Ureter (tissue), 1 donor: ENCODE measurements around the gene ZNF529. TPM values are rescaled to one million over a fixed set of nuclear protein-coding genes. Genes with fewer than 3 reads are reported as not detected.
"Not testable (repeated sequence)": the region's sequence is repeated elsewhere in the genome, so short reads cannot be mapped to it uniquely, and the experiment has no call there.

Experiments used
- DNase-seq: peaks from one replicate; pipeline ENCODE4 v3.0.0-alpha.2; 2020; ENCODE audit warnings: low spot score
- total RNA-seq: library from RNA; stranded (reverse); gene quantifications from one replicate; pipeline ENCODE4 v1.2.4, GENCODE V29; 2023
- donor health status: DM: yes; HTN: yes; CAD: no.

ZNF529 gene
- total RNA-seq, result 20.0 TPM

DNA sequence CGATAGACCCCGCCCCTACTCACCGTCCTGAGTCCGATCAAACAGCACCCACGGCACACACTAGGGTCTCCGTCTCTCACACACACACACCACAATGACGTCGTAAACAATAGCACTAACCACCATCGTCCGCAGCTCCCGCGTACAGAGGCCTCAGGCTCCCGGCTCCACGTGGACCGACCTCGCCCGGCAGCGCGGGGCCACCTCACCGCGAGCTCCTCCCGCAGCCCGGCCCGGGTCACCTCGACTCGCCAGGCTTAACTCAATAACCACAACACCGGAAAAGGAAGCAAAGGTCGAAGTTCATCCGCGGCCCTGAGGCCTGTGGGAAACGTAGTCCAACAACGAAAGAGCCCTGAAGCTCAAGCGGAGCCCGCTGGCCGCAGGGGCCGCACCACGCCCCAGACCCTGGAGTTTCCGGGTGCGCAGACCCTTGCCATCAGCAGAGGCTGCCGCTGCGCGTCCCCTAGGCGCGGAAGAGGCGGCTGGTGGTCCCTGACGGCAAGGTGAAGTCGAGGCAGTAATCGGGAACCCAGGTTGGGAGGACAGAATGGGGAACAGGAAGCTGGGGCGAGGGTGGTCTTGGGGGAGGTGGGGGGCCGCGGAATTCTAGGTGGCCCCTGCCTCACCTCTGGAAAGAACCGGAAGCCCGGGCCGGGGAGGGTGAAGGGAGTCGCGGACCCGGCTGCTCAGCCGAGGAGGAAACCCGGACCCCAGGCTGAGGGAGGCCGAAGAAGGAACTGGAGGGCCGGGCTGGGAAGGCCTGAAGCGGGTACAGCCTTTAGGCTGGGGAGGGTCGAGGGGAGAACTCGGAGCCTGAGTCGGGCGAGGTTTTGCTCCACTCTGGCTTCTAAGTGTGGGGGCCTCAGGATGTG, at the start of gene ZNF529:
Gene ZNF529, minus strand, starts transcription at position 273 of the 875 bp plus-strand sequence. CDS start 946 bp downstream, outside the sequence.
- DNase-seq, result peak; percentile 91

DNA sequence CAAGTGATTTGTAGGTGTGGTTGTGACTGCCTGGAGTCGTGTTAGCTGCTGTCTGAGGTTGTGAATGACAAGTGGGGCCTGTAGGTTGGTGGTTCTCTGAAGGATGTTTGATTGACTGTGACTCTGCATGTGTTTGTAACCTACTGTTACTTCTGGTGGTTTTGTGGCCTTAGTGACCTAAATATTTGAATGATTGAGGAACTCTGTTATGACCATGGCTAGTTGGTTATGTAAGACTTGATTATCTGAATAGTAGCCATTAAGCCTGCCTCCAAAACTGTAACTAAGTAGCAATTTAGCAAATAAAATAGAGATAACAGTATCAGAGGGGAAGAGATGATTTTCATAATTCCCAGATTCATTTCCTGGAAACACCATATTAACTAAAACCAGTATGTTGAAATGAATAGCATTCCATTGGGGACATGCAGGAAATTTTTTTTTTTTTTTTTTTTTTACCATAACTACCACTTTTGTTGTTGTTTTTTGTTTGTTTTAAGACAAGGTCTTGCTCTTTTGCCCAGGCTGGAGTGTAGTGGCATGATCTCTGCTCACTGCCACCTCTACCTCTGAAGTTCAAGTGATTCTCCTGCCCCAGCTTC, 32.9 kb upstream of the ZNF529 start:
- no peak for DNase-seq

DNA sequence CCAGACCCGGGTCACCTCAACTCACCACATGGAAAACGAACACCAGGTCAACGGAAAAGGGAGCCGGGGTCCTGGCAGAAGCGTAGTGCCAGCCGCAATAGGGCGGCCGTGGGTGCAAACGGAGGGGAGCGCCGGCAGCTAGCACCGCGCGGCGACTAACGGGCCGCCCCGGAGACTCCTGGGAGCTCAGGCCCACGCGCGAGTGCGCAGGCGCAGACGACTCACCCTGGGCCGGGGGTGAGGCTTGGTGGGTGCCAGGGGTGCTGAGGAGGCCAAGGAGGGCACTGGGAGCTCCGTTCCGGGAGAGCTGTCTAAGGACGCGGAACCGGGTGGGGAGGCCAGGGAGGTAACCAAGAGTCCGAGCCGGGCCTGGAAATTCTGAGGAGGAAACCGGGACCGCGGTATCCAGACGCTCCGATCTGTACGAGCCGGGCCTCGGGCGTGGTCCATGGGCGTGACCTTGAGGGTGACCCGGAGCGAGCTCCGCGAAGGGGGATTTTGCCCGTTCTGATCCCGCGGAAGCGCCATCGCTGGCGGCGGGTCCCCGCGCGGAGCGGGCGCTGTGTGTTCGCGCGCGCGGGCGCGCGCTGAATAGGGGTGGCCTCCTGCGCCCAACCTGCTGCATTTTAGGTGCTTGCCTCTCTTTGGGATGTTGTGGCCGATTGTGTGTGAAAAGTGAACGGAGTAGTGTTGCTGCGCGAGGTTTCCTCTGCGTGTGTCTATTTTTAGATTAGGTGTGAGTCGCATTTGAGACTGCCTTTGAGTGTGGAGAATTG, 32.2 kb upstream of the ZNF529 start, which contains the start of gene ZNF382:
Gene ZNF382, plus strand, starts transcription at position 213 of the 776 bp plus-strand sequence. CDS start 4,602 bp downstream, outside the sequence.
- DNase-seq, result peak; percentile 63

DNA sequence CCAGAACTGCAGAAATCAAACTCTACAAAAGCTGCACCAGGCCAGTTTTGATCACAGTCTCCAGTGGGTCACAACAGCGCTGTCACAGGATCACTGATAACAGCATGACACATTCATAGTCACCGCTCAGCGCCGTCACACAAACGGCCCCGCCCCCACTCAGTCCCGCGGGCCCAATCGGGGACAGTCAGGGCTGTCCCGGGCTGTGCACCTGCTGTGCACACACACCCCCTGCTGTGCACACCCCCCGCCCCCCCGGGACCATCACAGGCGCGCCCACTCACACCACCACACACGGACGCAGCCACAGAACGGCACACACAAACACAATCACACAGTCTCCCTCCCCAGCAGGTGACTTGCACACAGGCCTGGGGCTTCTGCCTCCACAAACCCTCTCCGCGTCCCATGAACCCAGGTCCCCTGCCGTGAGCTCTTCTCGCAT, 31.6 kb upstream of the ZNF529 start:
- peak; percentile 54 for DNase-seq

DNA sequence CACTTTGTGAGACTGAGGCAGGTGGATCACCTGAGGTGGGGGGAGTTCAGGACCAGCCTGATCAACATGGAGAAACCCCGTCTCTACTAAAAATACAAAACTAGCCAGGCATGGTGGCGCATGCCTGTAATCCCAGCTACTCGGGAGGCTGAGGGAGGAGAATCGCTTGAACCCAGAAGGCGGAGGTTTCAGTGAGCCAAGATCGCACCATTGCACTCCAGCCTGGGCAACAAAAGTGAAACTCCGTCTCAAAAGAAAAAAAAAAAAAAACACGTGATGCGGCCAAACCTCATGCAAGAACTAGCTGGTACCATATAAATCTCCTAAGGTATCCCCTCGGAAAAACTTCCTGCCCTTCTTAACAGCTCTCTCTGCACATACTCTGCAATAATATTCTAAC, 29.6 kb upstream of the ZNF529 start:
- not testable (repeated sequence) for DNase-seq

DNA sequence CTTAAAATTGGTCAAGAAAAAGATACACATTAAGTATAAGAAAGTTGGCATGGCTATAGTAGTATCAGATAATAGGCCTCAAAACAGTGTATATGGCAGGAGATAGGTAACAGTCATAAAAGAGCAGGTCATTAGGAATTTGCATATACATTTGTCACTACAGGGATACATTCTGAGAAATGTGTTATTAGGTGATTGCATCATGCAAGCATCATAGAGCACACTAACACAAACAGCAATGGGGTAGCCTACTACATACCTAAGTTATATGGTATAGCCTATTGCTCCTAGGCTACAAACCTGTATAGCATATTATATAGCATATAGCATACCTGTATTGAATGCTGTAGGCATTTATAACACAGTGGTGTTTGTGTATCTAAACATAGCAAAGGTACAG, 6.2 kb upstream of the ZNF529 start:
- DNase-seq, result no peak

DNA sequence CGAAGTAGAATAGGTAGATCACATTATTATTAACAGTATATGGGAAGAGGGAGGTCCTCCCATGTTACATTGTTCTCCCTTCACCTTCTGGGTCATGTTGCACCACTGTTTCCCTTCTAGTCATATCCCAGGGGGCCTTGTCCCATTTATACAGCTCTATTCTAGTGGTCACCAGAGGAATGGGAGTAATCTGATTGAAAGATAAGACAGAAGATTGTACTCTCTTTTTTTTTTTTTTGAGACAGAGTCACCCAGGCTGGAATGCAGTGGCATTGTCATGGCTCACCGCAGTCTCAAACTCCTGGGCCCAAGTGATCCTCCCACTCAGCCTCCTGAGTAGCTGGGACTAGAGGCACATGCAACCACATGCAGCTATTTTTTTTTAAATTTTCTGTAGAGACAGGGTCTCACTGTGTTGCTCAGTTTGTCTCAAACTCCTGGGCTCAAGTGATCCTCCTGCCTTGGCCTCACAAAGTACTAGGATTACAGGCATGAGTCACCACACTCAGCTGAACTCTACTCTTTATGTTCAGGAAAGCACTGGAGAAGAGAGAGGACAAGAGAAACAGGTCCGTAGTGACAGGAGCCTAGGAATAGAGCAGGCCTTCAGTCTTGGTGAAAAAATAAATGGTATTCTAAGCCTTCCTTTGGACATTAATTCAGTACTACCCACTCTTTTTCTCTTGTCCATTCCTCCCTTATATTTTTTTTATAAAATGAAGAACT, 4.3 kb upstream of the ZNF529 start:
- no peak for DNase-seq

DNA sequence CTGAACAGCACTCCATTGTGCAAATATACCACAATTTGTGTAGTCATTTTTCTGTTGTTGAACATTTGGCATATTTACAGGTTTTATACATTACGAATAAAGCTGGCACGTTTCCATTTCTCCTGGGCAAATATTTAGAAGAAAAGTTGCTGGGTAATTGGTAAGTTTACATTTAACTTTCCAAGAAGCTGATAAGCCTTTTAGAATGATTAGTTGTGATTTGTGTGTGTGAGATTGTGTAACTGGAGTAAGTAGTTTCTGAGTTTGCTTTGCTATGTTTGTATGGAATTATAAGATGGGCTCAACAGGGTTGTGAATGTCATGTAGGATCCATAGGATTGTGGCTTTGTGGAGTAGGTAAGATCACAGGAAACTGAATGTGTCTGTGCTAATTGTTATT, 1.6 kb upstream of the ZNF529 start:
- no peak for DNase-seq

DNA sequence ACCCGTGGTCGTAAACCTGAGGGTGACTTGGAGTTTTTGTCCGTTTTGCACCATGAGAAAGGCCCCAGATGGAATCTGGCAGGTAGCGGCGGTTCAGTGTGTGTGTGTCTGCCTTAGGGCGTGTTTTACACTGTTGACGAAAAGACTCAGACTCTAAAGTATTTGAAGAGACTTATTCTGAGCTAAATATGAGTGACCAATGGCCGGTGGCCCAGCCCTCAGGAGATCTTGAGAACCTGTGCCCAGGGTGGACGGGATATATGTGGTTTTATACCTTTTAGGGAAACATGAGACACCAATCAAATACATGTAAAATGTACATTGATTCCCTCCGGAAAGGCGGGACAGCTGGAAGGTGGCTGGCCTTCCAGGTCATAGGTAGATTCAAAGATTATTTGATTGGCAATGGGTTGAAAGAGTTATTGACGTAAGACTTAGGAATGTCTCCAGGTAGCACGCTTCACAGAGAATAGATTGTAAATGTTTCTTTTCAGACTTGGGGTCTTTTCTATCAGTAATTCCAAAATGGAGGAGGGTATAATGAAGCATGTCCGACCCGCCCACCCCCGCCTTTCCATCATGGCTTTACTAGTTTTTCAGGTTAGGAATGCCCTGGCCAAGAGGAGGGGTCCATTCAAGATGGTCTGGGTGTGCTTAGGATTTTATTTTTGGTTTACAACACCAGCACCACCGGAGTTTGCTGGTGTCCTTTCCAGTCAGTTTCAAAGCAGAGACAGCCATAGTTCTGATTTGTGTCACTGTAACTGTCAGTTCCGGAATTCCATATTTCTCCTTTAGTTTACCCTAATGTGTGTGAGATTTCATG, 1.0 kb upstream of the ZNF529 start:
- no peak for DNase-seq

DNA sequence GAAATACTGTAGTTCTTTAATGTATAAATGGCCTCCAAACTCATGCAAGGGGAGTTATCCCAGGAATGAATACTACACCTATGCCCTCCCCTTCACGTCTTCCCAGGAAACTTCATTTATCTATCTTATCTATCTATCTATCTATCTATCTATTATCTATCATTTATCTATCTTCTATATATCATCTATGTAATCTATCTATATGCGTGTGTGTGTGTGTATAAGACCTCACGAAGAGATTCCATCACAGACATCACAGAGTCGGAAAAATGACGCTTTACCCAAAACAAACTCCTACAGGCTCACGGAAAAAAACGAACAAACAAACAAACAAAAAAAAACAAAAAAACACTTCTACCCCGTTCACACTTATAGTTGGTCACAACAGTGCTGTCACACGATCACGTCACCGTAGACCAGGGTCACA, 486 bp downstream of the ZNF529 start:
- DNase-seq, result no peak

DNA sequence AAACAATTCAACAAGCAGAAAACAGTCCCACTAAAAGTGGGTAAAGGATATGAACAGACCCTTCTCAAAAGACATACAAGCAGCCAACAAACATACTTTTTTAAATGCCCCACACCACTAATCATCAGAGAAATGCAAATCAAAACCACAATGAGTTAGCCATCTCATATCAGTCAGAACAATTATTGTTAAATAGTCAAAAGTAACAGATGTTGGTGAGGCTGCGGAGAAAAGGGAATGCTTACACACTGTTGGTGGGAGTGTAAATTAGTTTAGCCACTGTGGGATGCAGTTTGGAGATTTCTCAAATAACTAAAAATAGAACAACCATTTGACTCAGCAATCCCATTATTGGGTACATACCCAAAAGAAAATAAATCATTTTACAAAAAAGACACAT, 8.7 kb downstream of the ZNF529 start:
- DNase-seq, result no peak

DNA sequence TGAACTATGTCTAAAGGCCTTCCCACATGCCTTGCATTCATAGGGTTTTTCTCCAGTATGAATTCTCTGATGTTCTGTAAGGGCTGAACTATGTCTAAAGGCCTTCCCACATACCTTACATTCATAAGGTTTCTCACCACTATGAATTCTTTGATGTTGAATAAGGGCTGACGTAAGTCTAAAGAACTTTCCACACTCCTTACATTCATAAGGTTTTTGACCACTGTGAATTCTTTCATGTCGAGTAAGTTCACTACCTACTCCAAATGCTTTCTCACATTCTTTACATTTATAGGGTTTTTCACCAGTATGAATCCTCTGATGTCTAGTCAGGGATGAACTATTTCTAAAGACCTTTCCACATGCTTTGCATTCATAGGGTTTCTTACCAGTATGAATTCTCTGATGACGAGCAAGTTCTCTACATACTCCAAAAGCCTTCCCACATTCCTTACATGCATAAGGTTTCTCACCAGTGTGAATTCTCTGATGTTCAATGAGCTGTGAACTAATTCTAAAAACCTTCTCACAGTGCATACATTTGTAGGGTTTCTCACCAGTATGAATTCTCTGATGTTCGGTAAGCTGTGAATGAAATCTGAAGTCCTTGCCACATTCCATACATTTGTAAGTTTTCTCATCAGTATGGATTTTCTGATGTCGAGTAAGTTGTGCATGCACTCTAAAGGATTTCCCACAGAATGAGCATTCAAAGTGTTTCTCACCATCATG, 25.9 kb downstream of the ZNF529 start:
- DNase-seq, result no peak

DNA sequence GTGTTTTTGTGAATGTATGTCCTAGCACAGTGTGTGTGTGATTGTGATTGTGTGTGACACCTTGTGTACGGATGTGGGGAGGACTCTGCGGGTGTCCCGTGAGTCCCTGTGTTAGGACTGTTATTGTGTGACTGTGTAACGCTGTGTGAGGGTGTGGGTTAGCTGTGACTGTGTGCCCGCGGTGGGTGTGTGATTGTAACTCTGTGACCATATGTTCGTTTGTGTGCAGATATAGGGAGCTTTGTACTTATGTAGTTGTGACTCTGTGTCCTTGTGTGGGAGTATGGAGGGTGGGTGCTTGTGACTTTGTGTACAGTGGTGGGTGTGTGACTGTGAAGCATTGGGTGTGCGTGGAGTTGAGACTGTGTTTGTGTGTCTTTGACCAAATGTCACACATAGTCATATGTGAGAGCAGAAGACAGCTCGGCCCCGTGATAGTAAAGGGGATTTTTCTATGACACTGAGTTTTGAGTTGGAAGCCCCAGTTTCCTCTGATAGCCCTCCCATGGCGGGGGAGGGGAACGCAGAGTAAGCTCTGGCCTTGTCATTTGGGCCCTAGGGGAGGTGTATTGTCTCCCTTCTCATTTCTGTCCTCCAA, 44.1 kb downstream of the ZNF529 start:
- no peak for DNase-seq

DNA sequence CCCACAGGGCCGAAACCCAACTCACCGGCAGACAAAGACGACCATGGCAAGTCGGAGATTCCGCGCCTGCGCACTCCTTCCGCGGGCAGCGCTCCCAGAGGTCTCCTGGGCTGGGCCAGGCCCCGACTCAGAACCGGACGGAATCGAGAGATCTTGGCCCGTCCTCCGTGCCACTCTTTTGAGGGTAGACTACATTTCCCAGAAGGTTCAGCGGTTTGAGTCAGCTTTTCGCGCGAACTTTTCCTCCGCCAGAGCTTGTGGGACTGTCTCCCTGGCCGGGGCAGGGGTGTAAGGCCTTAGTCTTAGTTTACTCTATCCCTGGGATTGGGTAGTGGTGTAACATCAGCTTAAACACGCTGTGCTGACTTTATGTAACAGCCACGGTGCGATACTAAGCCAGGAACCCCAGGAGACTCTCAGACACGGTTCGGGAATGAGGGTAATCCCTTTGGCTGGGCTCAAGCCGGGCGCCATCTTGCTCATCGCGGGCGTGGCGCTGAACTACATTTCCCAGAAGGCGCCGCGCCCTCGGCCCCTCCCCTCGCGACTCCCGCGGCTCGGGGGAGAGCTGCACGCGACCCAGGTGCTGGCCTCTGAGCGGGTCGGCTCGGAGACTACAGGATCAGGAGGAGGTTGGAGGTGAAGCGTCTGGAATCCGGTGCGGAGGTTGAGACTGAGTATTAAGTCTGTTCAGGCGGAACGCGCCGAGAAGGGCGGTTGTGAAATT, 44.7 kb downstream of the ZNF529 start, which contains the start of gene ZNF260:
Gene ZNF260, minus strand, starts transcription at position 78 of the 727 bp plus-strand sequence. CDS start 13,033 bp downstream, outside the sequence.
- DNase-seq, result peak; percentile 97

DNA sequence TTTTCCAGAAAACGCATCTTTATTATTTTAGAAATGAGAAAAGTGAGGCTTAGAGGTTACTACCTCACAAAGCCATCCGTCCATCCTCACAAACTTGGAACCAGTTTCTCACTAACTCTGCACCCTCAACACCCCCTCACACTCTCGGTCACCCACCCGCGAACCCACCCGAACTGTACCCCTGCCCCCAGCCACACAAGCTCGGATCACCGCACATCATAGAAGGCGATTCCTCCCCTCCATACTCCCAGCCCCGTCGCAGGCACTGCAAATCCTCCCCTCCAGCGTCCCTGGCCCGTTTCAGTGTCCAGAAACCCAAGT, 45.3 kb downstream of the ZNF529 start:
- no peak for DNase-seq

DNA sequence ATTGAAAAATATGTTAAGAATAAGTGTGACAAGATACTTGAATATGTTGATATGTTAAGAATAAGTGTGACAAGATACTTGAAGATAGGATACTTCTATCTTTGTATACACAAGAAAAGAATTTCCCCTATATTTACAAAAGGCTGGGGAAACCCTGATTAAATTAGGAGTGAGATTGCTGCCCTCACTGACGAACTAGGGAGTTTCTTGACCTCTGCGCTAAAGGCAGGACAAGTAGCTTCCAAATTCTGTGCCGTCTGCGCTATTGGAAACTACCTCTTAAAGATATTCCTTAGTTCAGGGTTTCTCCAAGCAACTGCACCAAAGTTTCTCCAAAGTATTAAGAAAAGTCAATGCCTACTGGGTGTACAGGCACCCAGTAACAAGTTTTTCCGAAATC, 45.8 kb downstream of the ZNF529 start:
- no peak for DNase-seq

DNA sequence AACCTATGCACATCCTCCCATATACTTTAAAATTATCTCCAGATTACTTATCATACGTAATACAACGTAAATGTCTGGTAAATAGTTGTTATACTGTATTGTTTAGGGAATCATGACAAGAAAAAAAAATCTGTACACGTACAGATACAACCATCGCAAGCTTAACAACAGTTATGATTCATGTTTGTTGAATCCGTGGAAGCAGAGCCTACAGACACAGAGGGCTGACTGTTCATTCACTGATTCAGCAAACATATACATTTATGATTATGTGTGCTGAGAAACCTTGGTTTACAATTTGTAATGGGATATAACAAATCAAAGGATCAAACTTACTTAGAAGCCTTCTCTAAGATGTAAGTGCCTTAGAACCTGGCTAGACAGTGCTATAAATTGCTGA, 46.5 kb downstream of the ZNF529 start:
- DNase-seq, result no peak

DNA sequence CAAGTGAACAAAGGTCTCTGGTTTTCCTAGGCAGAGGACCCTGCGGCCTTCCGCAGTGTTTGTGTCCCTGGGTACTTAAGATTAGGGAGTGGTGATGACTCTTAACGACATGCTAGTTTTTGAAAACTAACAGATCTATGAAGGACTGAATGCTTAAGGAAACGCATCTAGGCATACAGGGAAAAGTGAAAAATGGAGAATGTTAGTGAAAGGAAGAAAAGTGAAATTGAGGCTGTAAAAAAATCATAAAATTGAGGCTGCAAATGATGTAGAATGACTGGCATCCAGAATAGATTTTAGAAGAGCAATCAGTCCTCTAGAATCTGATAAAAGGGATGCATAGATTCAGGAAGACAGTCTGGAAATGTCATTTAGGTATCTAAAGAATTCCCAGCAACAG, 48.5 kb downstream of the ZNF529 start:
- DNase-seq, result no peak
